Measurements from ENCODE around the gene LRP2.

- TF ChIP-seq CTCF (IDR thresholded peaks at IDR 0.05; ENCODE audit: borderline replicate concordance, extremely low read depth, low read length, poor library complexity, severe bottlenecking) (no peak), EZH2 (IDR thresholded peaks at IDR 0.05; ENCODE audit: borderline replicate concordance, low read depth, low read length, severe bottlenecking) (no peak)
Observed at GRCh38 chr2:169230204-169230603, 132.1 kb downstream of the LRP2 start.

Measured in DND-41 (cell line).